ENCODE results near the gene CTCFL.

Gene CTCFL

DNA sequence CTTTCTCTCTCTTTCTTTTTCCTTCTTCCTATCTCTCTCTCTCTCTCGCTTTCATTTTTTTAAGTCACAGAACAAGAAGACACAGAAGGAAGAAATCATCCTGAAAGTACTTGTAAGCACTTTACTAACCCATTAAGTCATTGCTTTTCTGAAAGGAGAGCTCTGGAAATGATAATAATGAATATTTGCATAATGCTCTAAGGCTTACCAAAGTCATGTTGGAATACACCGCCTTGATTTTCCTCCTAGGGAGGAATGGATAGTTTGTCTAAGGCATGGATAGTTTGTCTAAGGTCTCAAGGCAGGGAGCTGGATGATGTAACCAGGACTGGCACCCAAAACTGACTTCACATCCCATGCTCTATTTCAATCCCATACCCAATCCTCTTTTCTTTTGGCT is 12.9 kb upstream of the CTCFL start:
- TF ChIP-seq NFIC (IDR thresholded peaks at IDR 0.05) = no peak

DNA sequence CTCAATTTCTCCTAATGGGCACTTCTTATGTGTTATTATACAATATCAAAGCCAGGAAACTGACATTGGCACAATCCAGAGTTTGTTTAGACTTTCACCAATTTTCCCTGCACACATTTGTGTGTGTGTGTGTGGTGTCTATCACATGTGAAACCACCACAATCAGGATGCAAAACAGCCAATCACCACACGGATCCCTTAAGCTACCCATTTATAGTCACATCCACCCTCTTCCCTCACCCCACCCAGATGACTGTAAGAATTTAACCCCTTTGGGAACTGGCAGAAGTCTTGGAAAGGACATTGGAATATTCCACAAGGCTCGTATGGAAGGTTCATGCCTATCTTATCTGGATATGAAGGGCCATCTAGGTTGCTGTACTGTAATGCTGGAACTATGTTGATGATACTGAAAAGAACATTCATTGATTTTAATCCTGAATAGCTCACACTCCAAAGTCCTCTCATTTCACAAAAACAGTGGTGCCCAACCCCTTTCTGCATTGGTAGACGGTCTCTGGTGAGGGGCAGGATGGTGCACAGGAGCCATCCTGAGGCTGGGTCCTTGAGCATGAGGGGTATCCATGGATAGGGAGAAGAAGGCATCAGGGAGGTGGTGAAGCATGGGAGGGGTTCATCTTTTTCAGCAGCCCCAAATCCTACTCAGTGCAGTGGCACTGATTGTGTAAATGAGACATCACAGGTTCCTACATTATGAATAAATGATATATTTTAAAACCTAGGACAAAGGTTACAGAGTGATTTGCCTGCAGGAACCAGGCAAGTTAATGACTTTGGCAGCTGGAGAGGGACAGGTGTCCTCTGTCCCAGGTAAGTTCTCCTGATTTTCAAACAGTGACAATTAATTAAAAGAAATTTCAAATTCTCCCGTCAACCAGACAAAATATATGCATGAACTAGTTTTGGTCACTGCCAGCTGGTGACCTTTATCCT is 12.1 kb upstream of the CTCFL start:
- TF ChIP-seq NFIC (IDR thresholded peaks at IDR 0.05) (no peak), YY1 (IDR thresholded peaks at IDR 0.05; ENCODE audit: low read depth) (no peak), FOXM1 (IDR thresholded peaks at IDR 0.05; ENCODE audit: borderline replicate concordance, low read depth) (no peak), EGR1 (IDR thresholded peaks at IDR 0.05) (no peak), CEBPB (IDR thresholded peaks at IDR 0.05) (no peak), TCF12 (IDR thresholded peaks at IDR 0.05; ENCODE audit: low read depth) (no peak)
- TF ChIP-seq, protein P1, sequence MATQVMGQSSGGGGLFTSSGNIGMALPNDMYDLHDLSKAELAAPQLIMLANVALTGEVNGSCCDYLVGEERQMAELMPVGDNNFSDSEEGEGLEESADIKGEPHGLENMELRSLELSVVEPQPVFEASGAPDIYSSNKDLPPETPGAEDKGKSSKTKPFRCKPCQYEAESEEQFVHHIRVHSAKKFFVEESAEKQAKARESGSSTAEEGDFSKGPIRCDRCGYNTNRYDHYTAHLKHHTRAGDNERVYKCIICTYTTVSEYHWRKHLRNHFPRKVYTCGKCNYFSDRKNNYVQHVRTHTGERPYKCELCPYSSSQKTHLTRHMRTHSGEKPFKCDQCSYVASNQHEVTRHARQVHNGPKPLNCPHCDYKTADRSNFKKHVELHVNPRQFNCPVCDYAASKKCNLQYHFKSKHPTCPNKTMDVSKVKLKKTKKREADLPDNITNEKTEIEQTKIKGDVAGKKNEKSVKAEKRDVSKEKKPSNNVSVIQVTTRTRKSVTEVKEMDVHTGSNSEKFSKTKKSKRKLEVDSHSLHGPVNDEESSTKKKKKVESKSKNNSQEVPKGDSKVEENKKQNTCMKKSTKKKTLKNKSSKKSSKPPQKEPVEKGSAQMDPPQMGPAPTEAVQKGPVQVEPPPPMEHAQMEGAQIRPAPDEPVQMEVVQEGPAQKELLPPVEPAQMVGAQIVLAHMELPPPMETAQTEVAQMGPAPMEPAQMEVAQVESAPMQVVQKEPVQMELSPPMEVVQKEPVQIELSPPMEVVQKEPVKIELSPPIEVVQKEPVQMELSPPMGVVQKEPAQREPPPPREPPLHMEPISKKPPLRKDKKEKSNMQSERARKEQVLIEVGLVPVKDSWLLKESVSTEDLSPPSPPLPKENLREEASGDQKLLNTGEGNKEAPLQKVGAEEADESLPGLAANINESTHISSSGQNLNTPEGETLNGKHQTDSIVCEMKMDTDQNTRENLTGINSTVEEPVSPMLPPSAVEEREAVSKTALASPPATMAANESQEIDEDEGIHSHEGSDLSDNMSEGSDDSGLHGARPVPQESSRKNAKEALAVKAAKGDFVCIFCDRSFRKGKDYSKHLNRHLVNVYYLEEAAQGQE (IDR thresholded peaks at IDR 0.05; ENCODE audit: low read depth) = no peak
- TF ChIP-seq, protein P2, sequence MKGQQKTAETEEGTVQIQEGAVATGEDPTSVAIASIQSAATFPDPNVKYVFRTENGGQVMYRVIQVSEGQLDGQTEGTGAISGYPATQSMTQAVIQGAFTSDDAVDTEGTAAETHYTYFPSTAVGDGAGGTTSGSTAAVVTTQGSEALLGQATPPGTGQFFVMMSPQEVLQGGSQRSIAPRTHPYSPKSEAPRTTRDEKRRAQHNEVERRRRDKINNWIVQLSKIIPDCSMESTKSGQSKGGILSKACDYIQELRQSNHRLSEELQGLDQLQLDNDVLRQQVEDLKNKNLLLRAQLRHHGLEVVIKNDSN (IDR thresholded peaks at IDR 0.05) = no peak

DNA sequence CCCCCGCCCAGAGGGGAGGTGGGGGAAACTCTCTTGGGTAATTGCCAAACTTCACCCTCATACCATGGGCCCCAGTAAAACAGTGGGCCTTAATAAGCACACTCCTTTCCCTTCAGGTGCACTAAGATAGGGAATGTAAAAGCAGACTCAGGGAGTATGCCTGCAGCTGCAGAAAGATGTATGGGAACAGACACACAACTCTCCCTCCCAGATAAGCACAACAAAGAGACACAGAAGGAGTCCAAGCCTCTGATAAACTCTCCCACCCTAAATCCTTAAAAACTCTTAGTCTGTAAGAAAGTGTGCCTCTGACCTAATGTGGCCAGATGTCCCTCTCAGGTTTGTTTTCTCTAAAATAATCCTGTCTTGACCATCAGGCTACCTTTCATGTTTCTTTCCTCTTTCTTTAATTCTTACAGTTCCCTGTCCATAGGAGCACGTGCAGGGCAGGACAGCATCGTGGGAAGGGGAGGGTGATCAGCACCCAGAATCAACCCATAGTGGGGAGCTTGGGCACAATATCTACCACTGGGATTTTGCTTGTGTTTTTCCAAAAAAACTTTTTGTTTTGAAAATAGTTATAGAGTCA is 11.3 kb upstream of the CTCFL start:
- TF ChIP-seq NFIC (IDR thresholded peaks at IDR 0.05) = no peak
- TF ChIP-seq, protein P2 (IDR thresholded peaks at IDR 0.05) = no peak
- TF ChIP-seq CEBPB (IDR thresholded peaks at IDR 0.05) = no peak
- no peak for TF ChIP-seq CREB1 (IDR thresholded peaks at IDR 0.05; ENCODE audit: low read depth)
- TF ChIP-seq, protein P3, sequence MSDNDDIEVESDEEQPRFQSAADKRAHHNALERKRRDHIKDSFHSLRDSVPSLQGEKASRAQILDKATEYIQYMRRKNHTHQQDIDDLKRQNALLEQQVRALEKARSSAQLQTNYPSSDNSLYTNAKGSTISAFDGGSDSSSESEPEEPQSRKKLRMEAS (IDR thresholded peaks at IDR 0.05) = no peak
- no peak for TF ChIP-seq ZBTB7A (IDR thresholded peaks at IDR 0.05; ENCODE audit: low read depth)
- no peak for TF ChIP-seq TEAD4 (IDR thresholded peaks at IDR 0.05)
- TF ChIP-seq EP300 (IDR thresholded peaks at IDR 0.05; ENCODE audit: borderline replicate concordance) = no peak
- TF ChIP-seq YY1 (IDR thresholded peaks at IDR 0.05; ENCODE audit: low read depth) = no peak
- TF ChIP-seq TCF12 (IDR thresholded peaks at IDR 0.05; ENCODE audit: low read depth) = no peak
- no peak for TF ChIP-seq EGR1 (IDR thresholded peaks at IDR 0.05)
- no peak for TF ChIP-seq TAF1 (IDR thresholded peaks at IDR 0.05; ENCODE audit: low read depth)
- no peak for TF ChIP-seq RAD21 (IDR thresholded peaks at IDR 0.05; ENCODE audit: low read depth)
- TF ChIP-seq, protein P1 (IDR thresholded peaks at IDR 0.05; ENCODE audit: low read depth) = no peak
- no peak for TF ChIP-seq FOXM1 (IDR thresholded peaks at IDR 0.05; ENCODE audit: borderline replicate concordance, low read depth)

DNA sequence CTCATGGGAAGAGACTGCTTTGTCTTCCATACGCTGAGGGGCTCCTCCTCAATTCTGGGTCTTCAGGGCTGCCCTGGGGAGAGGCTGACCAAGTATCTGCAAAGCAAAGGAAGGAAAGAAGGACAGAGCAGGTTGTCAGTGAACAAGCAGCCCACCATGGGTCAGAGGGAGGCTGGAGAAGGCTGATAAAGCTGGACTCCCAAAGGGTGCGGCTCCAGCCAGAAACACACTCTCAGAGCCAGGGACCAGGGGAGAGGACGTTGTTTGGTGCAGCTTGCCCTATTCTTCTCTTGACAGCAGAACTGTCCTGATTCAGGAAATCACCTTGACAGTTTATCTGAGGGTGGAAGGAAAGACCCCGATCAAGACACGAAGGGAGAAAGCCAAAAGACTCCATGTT is 10.4 kb upstream of the CTCFL start:
- TF ChIP-seq CREB1 (IDR thresholded peaks at IDR 0.05; ENCODE audit: low read depth) = no peak
- TF ChIP-seq, protein P3 (IDR thresholded peaks at IDR 0.05) = no peak
- no peak for TF ChIP-seq EP300 (IDR thresholded peaks at IDR 0.05; ENCODE audit: borderline replicate concordance)
- TF ChIP-seq ZBTB7A (IDR thresholded peaks at IDR 0.05; ENCODE audit: low read depth) = no peak
- no peak for TF ChIP-seq RAD21 (IDR thresholded peaks at IDR 0.05; ENCODE audit: low read depth)
- TF ChIP-seq, protein P1 (IDR thresholded peaks at IDR 0.05; ENCODE audit: low read depth) = no peak
- TF ChIP-seq TCF12 (IDR thresholded peaks at IDR 0.05; ENCODE audit: low read depth) = no peak
